HG02678 (cell line): ENCODE data around the gene ZC3H12C.

ENCODE experiments used
- ATAC-seq: cut with Tn5 transposase; IDR thresholded peaks from one replicate; pipeline ENCODE4 v1.9.1; 2021; ENCODE audit warnings: mild to moderate bottlenecking, moderate library complexity; ENCODE audit not compliant: unreplicated experiment

The ZC3H12C gene

DNA sequence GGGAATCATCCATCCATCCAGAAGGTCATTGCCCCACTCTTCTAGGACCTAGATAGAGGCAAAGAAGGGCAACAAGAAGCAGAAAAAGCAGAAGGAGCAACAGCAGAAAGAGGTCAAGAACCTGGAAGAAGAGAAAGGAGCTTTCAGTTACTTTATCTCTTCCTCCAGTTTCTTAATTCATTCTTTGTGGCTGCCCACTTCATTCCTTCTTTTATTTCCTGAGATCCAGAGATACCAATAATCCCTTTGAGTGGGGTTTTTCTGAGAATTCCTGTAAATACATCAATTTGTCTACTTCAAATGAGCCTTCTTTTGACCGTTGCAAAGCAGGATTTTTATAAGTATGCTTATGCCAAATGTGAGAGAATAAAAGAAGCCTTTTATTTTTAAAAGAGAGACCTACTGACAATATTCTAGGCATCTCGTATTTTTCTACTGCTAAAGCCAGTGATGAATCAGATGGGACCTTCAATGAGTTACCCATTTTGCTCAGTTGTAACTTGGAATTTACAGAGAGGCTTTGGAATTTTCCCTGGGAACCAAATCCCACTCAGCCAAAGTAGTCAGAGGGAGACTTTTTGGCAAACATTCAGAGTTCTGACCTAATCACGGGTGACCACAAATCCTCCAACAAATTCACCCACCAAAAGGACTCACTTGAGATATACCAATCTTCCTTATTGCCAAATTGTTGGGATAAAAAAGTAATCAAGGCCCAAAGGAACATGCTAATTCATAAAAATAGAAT lies 54.9 kb downstream of the ZC3H12C start:
- no peak for ATAC-seq

DNA sequence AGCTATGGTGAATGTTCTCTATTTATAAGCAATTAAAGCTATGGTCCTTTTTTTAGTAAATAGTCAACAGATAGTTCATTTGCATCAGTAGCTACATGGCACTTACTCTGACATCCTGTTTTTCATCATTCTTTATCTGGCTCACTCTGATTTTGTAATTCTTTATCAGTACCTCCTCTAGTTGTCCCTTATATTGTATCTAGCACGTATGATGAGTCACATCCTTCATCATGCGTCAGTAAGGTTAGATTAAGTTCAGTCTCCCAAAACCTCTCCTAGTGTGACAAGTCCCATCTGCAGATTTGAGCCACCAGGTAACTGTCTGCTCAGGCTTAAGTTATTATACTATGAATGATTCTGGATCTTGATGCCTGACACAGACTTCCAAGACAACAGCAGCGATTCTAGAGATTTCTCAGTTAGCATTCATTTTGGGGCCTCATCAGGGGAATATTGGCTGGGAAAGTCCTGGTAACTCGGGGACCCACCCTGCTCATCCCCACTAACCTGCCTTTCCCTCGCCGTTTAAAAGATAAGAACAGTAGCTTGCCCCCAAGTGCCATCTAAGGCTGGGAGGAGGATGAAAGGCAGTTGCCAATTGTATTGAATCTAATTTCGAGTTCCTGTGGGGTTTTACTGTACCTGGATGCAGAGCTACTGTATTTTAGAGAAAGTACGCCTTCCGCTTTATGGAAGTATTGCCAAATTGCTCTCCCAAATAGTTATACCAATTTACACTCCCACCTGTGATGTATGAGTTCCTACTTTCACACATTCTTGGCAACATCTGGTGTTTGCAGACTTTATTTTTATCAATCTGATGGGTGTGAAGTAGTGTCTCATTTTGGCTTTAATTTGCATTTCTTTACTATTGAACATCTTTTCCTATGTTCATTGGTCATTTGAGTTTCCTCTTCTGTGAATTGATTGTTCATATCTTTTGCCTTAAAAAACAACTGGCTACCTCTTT lies 55.9 kb downstream of the ZC3H12C start:
- no peak for ATAC-seq

DNA sequence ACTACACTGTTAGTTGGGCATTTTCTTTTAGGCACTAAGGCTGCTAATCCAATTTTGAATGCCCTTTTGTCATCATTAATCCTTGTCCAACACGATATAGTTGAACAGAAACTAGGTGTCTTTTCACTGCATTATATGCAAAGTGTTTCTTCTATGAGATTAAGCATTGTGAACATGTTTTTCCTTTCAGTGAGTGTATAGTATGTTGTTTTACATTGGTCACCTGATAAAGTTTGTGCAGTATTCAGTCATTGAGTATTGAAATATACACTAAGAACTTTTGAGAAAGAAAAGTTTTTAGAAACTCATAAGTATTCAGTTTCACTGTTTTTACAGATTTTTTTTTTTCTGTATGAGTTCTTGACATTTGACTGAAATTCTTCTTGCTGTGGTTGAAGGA lies 59.0 kb downstream of the ZC3H12C start:
- no peak for ATAC-seq

DNA sequence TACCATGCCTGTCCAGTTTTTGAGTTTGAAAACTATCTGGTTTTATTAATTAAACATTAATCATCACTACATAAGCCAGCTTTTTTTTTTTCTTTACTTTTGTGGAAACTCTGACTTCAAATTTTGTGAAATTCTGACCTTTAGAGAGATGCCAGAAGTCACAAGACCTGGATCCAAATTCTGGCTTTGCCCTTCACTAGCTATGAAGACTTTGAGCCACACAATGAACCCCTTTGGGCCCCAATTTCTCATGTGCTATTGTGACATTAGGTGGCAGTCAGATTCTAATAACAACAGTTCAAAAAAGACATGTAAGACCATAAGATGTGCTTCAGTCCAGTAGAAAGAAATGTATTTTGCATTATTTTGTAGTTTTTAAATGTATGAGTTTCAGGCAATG lies 60.3 kb downstream of the ZC3H12C start:
- ATAC-seq: no peak

DNA sequence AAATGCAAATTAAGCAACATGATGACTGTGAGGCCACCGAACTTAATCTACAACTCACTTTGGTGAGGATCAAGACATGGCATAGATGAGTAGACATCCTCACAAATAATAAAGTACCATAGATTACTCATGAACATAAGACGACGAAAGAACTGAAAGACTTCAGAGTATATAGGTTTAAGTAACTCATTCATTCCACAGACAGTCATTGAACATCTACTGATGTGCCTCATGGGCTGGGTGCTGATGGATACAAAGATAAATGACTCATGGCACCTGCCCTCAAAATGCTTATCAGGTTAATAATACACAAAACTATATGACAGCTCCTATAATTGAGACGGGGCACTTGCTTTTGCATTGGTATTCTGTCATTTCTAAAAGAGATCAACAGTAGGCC lies 63.3 kb downstream of the ZC3H12C start:
- ATAC-seq: no peak

DNA sequence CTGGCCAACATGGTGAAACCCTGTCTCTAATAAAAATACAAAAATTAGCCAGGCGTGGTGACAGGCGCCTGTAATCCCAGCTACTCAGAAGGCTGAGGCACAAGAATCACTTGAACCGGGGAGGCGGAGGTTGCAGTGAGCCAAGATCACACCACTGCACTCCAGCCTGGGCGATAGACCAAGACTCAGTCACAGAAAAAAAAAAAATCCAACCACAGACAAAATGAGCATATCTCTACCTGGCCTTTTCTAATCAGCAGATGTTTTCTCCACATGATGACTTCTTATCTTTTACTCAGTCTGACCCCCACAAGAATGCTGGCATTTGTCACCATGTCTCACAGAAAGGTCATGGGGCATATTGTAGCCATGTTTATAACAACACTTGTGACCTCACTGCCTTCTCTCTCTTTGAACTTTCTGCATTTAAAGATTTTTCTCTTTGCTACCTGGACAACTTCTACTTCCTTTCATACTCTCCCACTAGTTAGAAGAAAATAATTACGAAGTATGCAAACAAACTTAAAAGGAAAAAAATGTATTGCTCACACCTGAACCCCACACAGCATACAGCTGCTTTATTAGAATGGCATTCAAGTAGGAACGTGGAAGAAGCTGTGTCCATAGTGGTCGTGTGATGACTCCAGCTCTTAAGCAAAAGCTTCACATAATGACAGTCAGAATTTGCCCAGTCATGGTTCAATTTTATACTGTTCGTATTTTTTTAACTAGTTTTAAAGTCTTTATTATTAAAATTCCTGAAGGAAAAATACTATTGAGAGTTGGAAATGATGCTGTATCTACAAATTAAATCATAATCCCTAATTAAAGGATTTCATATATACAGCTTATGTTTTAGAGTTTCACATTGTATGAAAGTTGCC lies 65.4 kb downstream of the ZC3H12C start:
- no peak for ATAC-seq

DNA sequence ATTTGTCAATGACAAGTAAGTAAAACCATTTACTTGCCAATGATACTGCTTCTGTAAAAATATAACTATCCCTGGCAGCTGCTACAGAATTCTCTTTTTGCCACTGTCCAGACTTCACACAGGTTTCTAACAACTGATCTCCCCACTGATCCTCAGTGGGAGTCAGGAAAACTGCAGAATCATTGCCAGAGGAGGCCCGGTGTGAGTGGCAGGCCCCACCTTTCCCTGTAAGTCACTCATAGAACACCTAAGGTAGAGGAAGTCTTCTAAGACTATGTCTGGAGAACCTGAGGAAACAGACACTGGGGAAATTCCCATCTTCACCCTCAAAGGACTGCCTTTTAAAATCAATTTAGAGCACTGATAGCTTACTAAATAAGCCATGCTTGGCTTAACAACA lies 66.3 kb downstream of the ZC3H12C start:
- no peak for ATAC-seq

DNA sequence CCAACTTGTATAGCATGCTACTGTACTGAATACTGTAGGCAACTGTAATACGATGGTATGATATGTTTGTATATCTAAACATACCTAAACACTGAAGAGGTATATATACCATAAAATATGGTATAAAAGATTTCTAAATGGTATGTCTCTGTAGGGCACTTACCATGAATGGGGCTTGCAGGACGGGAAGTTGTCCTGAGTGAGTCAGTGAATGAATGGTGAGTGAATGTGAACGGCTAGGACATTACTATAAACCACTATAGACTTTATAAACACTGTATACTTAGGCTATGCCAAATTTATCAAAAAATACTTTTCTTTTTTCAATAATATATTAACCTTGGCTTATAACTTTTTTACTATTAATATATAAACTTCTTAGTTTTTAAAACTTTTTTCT lies 66.8 kb downstream of the ZC3H12C start:
- no peak for ATAC-seq

DNA sequence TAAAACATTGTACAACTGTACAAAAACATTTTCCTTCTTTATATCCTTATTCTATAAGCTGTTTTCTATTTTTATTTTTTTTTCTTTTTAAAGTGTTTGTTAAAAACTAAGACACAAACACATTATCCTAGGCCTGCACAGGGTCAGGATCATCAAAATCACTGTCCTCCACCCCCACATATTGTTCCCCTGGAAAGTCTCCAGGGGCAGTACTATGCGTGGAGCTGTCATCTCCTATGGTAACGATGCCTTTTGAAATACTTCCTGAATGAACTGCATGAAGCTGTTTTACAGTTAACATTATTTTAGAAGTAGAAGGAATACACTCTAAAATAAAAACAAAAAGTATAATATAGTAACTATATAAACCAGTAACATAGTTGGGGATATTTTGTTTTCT lies 67.2 kb downstream of the ZC3H12C start:
- no peak for ATAC-seq

DNA sequence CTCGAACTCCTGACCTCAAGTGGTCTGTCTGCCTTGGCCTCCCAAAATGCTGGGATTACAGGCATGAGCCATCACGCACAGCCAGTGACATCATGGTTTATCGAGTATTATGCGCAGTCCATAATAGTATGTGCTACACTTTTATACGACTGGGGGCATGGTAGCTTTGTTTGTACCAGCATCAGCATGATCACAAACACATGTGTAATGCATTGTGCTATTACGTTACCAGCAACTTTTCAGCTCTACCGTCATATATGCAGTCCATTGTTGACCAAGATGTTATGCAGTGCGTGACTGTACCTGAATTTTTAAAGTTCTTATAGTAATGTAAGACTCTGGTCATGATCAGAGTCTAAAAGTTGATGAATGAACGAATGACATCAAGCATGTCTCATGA lies 67.9 kb downstream of the ZC3H12C start:
- ATAC-seq: no peak

DNA sequence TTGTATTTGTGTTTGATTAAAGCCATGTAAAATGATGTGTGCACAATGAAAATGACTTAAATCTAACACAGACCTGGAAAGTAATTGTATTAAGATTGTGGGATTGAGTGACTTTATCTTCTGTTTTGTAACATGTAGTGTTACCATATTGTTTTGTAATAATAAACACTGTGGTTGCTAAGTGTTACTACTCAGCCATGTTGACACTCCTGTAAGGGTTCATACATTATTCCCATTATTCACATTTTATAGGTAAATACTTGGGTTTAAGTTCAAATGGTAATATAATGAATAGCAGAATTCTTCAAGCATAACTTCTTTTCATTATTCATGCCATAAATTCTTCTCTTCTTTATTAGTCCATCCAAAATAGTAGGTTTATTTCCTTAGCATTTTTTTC lies 69.0 kb downstream of the ZC3H12C start:
- no peak for ATAC-seq

DNA sequence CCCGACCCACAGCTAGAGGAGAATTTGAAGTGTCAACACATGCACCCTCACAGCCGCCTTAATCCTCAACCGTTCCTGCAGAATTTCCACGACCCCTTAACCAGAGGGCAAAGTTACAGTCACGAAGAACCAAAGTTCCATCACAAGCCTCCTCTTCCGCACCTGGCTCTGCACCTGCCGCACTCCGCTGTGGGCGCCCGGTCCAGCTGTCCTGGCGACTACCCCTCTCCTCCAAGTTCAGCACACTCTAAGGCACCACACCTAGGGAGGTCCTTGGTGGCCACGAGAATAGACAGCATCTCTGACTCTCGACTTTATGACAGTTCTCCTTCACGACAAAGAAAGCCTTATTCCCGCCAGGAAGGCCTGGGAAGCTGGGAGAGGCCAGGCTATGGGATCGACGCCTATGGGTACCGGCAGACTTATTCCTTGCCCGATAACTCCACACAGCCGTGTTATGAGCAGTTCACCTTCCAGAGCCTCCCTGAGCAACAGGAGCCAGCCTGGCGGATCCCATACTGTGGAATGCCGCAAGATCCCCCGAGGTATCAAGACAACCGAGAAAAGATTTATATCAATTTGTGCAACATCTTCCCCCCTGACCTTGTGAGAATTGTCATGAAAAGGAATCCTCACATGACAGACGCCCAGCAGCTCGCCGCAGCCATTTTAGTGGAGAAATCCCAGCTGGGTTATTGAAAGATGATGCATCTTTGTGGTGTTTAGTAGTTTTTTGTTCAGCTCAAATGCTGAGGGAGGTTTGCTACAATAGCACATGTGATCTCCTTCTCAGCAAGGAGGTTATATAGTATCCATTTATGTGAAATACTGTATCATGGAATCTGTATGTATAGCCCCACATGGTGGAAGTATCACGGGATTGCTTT lies 72.1 kb downstream of the ZC3H12C start:
- ATAC-seq: no peak

DNA sequence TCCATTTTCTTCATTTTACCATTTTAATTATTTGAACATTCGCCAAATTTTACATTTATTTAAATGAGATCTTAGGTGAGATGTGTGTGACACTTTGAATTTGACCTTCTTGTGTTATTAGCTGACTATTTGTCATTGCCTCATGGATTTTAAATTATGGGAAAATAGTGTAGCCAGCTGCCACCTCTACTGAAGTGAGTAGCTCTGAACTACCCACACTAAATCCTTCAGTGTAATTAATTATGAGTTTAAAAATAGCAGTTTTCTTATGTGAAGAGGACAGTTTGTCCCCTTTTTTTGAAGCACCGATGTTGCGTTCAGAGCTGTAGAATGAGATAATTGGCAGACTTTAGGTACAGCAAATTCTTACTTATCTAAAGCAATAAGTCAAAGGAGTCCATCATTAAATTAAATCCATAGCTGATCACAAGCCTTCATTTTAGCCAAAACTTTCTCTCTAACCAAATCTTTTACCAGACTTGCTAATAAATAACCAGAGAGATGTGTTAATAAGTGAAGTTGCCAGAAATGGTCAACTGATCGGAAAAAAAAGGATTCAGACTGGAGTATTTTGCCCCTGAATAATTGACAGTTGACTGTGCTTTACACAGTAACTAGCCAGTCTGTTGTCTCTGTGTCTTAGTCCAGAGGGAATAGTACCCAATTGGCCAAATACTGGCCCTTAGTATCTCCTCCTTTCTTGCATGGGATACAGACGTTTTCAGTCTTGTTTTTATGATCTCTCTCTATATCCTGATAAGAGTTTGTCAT lies 75.0 kb downstream of the ZC3H12C start:
- no peak for ATAC-seq

DNA sequence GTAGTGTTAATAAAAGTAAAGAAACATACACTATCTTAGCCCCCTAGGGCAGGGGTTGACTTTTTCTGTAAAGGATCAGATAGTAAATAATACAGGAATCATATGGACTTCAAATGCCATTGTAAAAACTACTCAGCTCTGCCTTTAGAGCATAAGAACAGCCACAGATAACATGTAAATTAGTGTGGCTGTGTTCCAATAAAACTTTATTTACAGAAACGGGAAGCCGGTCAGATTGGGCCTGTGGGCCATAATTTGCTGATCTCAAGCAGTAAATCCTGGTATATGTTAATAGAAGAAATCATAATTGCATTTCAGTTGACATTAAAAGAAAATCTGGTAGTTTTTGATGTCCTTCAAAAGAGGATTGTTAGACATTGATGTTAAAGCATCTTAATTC lies 76.5 kb downstream of the ZC3H12C start:
- no peak for ATAC-seq

DNA sequence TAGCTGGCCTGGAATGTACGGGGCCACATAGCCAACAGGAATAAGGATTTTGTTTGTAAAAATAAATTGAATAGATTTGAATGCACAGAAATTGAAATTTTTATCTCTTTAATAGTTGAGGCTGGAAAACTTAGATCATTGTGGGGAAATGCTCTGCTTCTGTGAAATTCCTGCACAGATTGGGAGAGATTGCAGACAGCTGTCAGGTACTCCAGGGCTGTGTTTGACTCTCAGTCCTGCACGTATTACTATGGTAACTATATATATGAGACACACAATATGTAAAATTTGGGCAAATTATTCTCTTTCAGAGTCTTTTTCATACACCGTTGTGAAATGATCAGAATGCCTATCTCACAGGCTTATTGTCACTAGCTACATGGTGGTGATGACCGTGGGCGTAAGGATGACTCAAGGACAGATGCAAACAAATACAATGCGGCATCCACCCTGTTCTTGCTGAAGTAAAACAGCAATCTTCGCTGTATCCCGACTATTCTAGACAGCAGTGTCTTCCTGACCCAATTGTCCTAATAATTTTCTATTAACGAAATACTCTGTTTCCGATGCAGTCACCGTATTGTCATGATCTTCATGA lies 79.4 kb downstream of the ZC3H12C start:
- no peak for ATAC-seq

DNA sequence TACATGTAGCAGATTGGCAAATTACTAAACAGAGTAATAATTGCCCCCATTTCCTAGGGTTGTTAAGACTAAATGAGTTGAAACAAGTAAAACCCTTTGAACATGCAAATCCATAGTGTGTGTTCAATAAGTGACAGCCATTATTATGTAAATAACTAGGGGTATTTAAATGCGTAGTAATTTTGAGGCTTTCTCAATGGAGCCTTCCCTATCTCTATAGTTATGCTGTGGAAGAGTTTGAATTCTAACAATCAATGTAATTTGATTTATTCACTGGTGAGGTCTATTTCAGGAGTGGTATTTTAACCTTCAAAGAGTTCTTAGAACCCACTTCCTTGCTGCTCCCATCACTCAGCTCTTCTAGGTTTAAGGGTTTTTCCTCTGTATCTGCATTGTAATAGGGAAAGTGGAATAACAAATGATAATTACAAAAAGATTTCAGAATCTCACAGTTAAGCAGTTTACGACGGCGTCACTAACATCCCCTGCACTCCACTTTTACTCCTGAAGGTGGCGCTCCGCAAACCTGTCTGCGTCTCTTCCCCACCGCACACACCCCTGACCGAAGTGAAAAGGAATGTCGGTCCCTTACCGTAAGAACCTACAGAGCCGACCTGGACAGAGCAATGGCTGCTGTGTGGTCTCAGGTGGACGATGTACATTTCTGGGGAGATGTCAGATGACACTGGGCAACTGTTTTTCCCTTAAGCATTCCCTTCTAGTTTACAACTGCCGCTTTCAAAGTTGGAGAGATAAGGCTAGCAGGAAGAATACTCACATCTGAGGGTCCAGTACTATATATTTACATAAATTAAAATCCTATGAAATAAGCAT lies 80.8 kb downstream of the ZC3H12C start:
- ATAC-seq: peak; percentile 55

DNA sequence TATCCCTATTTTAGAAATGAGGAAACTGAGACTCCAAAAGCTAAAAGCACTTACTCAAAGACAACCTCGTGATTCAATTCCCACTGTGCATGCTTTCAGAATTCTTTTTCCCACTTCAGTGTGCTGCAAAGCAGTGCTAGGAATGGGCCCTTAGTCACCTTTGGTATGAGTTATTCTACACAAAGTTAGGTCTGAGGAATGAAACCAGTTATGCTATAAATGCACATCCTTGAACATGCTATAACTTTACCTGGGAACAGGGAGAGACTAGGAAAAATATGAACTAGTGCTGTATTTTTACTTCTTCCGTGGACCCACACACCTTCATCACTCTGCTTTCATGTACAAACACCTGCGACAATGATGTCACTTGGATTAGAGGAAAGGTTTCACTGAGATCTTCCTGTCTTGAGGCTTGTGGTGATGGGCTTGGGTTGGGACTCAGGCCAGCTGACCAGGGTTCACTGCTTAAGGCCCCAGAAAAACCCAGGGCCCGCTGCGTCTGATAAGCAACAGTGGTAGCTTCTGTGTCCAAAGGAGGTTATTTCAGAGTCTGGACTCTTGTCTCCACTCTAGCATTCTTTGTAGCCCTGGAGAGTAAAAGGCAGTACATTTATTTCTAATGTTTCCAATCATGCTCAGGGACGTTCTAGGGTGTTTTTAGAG lies 81.6 kb downstream of the ZC3H12C start:
- peak; percentile 8 for ATAC-seq
